ENCODE data around the gene TMEM59L. TPM values are rescaled to one million over a fixed set of nuclear protein-coding genes. Genes with fewer than 3 reads are reported as not detected.
A peak's percentile ranks its signal among the peaks of the same experiment; 100 is the strongest.

Gene TMEM59L
- total RNA-seq, 1 donor from 2014 or later: not detected

DNA sequence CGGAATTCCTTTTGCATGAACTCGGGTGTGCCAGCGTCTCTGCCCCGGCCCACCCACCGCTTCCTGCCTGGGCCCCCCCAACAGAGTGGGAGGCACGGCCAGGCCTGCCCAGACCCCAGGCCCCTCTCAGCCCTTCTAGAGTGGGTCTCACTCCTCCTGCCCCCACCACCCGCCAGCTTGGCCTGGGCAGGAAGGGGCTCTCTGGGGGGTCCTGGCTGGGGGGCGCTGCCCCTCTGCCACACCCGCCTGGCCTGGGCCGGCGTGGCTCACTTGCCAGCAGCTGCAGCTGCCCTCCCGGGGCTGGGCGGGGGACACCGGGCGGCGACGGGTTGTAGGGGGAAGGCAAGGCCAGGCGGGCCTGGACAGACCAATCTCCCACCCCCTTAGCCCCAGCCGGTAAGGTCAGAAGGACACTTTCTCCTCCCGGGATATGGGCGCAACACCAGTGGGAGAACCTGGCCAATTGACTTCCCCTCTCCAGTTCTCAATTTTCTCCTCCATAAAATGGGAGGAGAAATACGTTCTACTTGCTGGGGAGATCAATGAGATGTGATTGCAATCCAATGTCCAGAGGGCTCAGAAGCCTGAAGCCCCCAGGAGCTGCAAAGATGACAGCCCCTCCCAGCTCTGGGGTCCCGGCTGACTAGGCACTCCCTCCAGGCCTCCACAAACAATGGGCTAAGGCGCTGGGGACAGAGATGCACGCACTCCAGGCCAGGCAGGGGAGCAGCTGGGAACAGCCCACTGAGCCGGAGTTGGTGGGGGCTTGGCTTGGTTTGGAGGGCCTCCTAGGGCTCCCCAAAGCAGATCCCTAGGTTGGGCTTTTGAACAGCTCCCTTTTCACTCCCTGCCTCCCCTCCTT, 8.5 kb upstream of the TMEM59L start:
- Mint-ChIP-seq H3K36me3 (ENCODE audit: low read depth) (no peaks in the 10 kb centered on the region), H3K4me1 (peaks cover 18% of the 10 kb centered on the region), H3K27me3 (peaks cover 43% of the 10 kb centered on the region), H3K4me3 (no peak overlapping the region), H3K9me3 (no peaks in the 10 kb centered on the region), H3K27ac (no peak overlapping the region)
- ATAC-seq (ENCODE audit: low read depth) (no peak), DNase-seq (no peak)
- TF ChIP-seq, protein P1, sequence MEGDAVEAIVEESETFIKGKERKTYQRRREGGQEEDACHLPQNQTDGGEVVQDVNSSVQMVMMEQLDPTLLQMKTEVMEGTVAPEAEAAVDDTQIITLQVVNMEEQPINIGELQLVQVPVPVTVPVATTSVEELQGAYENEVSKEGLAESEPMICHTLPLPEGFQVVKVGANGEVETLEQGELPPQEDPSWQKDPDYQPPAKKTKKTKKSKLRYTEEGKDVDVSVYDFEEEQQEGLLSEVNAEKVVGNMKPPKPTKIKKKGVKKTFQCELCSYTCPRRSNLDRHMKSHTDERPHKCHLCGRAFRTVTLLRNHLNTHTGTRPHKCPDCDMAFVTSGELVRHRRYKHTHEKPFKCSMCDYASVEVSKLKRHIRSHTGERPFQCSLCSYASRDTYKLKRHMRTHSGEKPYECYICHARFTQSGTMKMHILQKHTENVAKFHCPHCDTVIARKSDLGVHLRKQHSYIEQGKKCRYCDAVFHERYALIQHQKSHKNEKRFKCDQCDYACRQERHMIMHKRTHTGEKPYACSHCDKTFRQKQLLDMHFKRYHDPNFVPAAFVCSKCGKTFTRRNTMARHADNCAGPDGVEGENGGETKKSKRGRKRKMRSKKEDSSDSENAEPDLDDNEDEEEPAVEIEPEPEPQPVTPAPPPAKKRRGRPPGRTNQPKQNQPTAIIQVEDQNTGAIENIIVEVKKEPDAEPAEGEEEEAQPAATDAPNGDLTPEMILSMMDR (IDR thresholded peaks at IDR 0.05): no peak
- CTCF ChIA-PET: interaction anchor here (0.6 to 1.7 kb wide), 3 partner anchors 10 to 243 kb away, joined by 3 to 4 read pairs (median 3); no protein-coding TSS in a partner anchor
- intact Hi-C loops (cut with micrococcal nuclease): no loop called here
- POLR2A ChIA-PET: no interaction called here

DNA sequence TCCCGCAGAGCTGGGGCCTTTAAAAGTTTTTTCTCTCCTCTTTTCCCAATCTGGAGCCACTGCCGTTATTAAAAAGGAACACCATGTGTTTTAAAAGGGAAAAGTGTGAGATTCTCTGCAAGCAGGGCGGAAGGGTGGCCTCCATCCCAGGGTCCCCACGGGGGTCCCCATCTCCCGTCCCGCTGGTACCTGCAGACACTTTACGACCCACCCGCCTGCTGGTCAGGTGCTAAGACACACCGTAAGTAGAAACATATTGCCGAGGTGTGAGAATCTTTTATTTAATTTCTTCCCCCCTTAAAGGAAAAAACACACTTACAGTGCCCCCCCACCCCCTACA, 7.9 kb upstream of the TMEM59L start:
- Mint-ChIP-seq H3K27me3 (peaks cover 48% of the 10 kb centered on the region), H3K36me3 (ENCODE audit: low read depth) (no peaks in the 10 kb centered on the region), H3K4me3 (no peak overlapping the region), H3K4me1 (peaks cover 22% of the 10 kb centered on the region), H3K27ac (no peak overlapping the region), H3K9me3 (no peaks in the 10 kb centered on the region)
- ChIA-PET POLR2A (interaction anchor here (0.6 kb wide), 1 partner anchor 19 kb away, joined by 4 read pairs; no protein-coding TSS in a partner anchor), CTCF (interaction anchor here (0.6 to 1.0 kb wide), 2 partner anchors 11 to 154 kb away, joined by 3 read pairs; no protein-coding TSS in a partner anchor)
- intact Hi-C loops (cut with micrococcal nuclease): no loop called here
- ATAC-seq (ENCODE audit: low read depth): no peak
- no peak for DNase-seq
- TF ChIP-seq, protein P1 (IDR thresholded peaks at IDR 0.05): no peak

DNA sequence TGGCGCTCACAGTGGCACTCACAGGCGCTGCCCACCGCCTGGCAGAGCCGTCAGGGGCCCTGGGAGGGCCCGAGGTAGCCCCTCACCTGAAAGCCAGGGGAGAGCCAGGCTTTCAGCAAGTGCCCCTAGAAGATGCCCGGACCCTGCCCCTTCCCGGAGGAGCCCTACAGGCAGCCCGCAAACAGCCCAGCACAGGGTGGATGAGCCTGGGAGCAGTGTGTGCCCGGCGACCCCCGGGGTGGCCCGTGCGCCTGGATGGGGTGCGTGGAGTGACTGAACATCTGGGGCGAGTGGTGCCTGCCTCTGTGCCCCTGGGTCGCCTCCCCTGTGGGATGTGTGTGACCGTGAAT, 7.5 kb upstream of the TMEM59L start:
- intact Hi-C loops (cut with micrococcal nuclease): no loop called here
- ATAC-seq (ENCODE audit: low read depth): no peak
- CTCF ChIA-PET: interaction anchor here (1.0 kb wide), 1 partner anchor 11 kb away, joined by 3 read pairs; no protein-coding TSS in a partner anchor
- POLR2A ChIA-PET: interaction anchor here (0.6 kb wide), 1 partner anchor 19 kb away, joined by 4 read pairs; no protein-coding TSS in a partner anchor
- TF ChIP-seq, protein P1 (IDR thresholded peaks at IDR 0.05): no peak
- no peak for DNase-seq
- Mint-ChIP-seq H3K27me3 (peaks cover 48% of the 10 kb centered on the region), H3K4me1 (peaks cover 22% of the 10 kb centered on the region), H3K9me3 (no peaks in the 10 kb centered on the region), H3K36me3 (ENCODE audit: low read depth) (no peaks in the 10 kb centered on the region), H3K4me3 (peak overlapping the region; percentile 52), H3K27ac (no peak overlapping the region)

DNA sequence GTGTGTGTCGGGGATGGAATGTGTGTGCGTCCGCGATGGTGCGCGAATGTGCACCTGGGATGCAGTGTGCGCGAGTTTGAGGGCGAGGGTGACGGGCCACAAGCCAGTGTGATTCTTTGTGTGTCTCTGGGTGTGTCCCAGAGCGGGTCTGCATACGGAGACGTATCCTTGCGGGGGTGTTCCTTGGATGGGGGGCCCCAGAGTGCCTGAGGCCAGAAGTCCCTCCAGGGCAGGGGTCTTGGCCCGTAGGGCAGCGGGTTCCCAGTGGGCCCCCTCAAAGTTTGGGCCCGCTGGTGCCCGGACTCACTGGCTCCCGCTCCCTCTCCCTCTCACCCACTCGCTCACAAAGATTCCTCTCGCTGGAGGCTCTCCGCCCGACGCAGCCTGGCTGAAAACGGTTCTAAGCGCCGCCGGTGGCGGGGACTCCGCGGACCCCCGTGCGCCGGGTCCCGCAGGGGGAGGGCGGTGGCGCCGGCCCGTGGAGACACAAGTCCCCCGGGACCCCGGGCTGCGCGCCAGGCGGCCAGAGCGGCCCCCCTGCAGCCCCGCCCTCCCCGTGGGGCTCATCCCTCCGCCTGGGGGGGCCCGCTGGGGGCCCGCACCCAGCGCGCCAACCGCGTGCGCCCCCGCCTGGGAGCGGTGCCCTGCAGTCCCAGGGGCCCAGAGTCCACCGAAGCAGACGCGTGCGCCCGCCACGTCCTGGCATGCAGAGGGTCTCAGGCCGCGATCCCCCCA, 7.0 kb upstream of the TMEM59L start:
- ATAC-seq (ENCODE audit: low read depth) (no peak), DNase-seq (no peak)
- TF ChIP-seq, protein P1 (IDR thresholded peaks at IDR 0.05): no peak
- H3K4me1 Mint-ChIP-seq: peaks cover 22% of the 10 kb centered on the region
- H3K4me3 Mint-ChIP-seq: peak overlapping the region; percentile 52
- ChIA-PET CTCF (no interaction called here), POLR2A (interaction anchor here (0.6 kb wide), 1 partner anchor 20 kb away, joined by 4 read pairs; no protein-coding TSS in a partner anchor)
- intact Hi-C loops (cut with micrococcal nuclease): no loop called here
- peaks cover 51% of the 10 kb centered on the region for H3K27me3 Mint-ChIP-seq
- H3K9me3 Mint-ChIP-seq: no peaks in the 10 kb centered on the region
- H3K36me3 Mint-ChIP-seq (ENCODE audit: low read depth): no peaks in the 10 kb centered on the region
- H3K27ac Mint-ChIP-seq: no peak overlapping the region

Measured in activated B cell treated with CpG ODN at 0.5 μM for 24 hours (primary cell).